Mammary epithelial cell (primary cell): ENCODE results near the gene EIF3F.

Source experiments
- CTCF ChIP-seq, 2 donors: IDR thresholded peaks in 1 of 2; conservative IDR thresholded peaks in 1 of 2; 2 replicates each; pipeline ENCODE4 v1.5.1; 2011 to 2012; ENCODE audit warnings: inconsistent platforms in 2 of 2, low read length in 2 of 2, mild to moderate bottlenecking in 2 of 2, control low read depth in 1 of 2, low read depth in 1 of 2; ENCODE audit not compliant: insufficient read depth in 1 of 2; ENCODE audit errors: extremely low read depth in 1 of 2
- EZH2 ChIP-seq: IDR thresholded peaks from 2 replicates; pipeline ENCODE4 v1.6.1; 2012; ENCODE audit warnings: low read length, inconsistent platforms, borderline replicate concordance

GRCh38 chr11:7967097-7967496 lies 20.0 kb upstream of the EIF3F start:
- no peak for TF ChIP-seq CTCF (conservative IDR thresholded peaks at IDR 0.05 in 1 of 2, IDR thresholded peaks at IDR 0.05 in 1 of 2; ENCODE audit: extremely low read depth in 1 of 2, insufficient read depth in 1 of 2, low read depth in 1 of 2, low read length in 2 of 2)
- TF ChIP-seq EZH2 = no peak
